NCI-H187 treated with DMSO at 0.1 percent for 48 hours (cell line): ENCODE measurements around the gene MKI67.
"Not testable (repeated sequence)": the region's sequence is repeated elsewhere in the genome, so short reads cannot be mapped to it uniquely, and the experiment has no call there.

Source experiments
- DNase-seq: peaks from one replicate; lab custom pipeline; 2025; lab: John Stamatoyannopoulos, UW

MKI67 gene

GRCh38 chr10:128125944-128126764 lies at the start of gene MKI67:
TSS of gene MKI67 (minus strand) at chr10:128126423. CDS start at chr10:128125667, 756 bp downstream.
- no peak for DNase-seq

GRCh38 chr10:128174581-128175559 lies 48.6 kb upstream of the MKI67 start:
- no peak for DNase-seq

- no peak for DNase-seq
These were observed 47.2 kb upstream of the MKI67 start for GRCh38 chr10:128173386-128173785.

- DNase-seq, result no peak
These were observed 46.5 kb upstream of the MKI67 start for GRCh38 chr10:128172756-128173155.

- no peak for DNase-seq
These were observed 43.7 kb upstream of the MKI67 start for GRCh38 chr10:128169811-128170379.

GRCh38 chr10:128167926-128168520 lies 41.8 kb upstream of the MKI67 start:
- no peak for DNase-seq

GRCh38 chr10:128167123-128167522 lies 40.9 kb upstream of the MKI67 start:
- DNase-seq, result not testable (repeated sequence)

- no peak for DNase-seq
These were observed 39.9 kb upstream of the MKI67 start for GRCh38 chr10:128166151-128166550.

- DNase-seq, result no peak
These were observed 39.3 kb upstream of the MKI67 start for GRCh38 chr10:128165536-128165935.

GRCh38 chr10:128163701-128164100 lies 37.5 kb upstream of the MKI67 start:
- no peak for DNase-seq

- DNase-seq, result no peak
These were observed 34.8 kb upstream of the MKI67 start for GRCh38 chr10:128161031-128161430.

GRCh38 chr10:128160297-128160711 lies 34.1 kb upstream of the MKI67 start:
- no peak for DNase-seq

GRCh38 chr10:128158021-128158795 lies 32.0 kb upstream of the MKI67 start:
- DNase-seq, result no peak

GRCh38 chr10:128156999-128157755 lies 31.0 kb upstream of the MKI67 start:
- no peak for DNase-seq

- no peak for DNase-seq
These were observed 26.7 kb upstream of the MKI67 start for GRCh38 chr10:128152741-128153580.

GRCh38 chr10:128151031-128151430 lies 24.8 kb upstream of the MKI67 start:
- no peak for DNase-seq

GRCh38 chr10:128150561-128150960 lies 24.3 kb upstream of the MKI67 start:
- no peak for DNase-seq

GRCh38 chr10:128150045-128150493 lies 23.8 kb upstream of the MKI67 start:
- DNase-seq, result no peak

- DNase-seq, result no peak
These were observed 23.2 kb upstream of the MKI67 start for GRCh38 chr10:128149267-128150014.
